GM19328 (cell line): ENCODE data around the gene CALHM5.

Source experiments
- ATAC-seq: cut with Tn5 transposase; IDR thresholded peaks from one replicate; pipeline ENCODE4 v1.9.1; 2021; ENCODE audit warnings: mild to moderate bottlenecking, moderate library complexity; ENCODE audit not compliant: unreplicated experiment

CALHM5 gene

GRCh38 chr6:116545651-116546050 is 34.2 kb downstream of the CALHM5 start, which contains the start of gene TRAPPC3L:
TRAPPC3L (minus strand) TSS chr6:116545684; CDS start chr6:116545514, 170 bp downstream.
- no peak for ATAC-seq

DNA sequence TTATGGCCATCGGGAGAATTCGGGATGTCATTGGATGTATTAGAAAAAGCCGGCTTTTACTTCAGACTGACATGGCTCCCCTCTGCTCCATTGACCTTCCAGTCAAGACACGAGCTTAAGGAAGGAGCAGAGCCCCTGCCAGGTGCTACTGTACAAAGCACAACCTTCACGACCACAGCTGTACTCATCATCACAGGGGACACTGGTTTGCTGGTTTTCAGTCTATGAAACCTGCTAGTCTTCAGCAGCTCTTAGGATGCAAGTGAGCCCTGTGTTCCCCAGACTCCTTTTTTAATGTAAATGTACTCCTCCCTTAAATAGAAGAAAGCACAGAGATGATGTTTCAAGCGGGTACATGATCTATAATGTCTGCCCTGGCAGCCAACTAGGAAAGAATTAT is 35.9 kb downstream of the CALHM5 start:
- ATAC-seq: no peak

DNA sequence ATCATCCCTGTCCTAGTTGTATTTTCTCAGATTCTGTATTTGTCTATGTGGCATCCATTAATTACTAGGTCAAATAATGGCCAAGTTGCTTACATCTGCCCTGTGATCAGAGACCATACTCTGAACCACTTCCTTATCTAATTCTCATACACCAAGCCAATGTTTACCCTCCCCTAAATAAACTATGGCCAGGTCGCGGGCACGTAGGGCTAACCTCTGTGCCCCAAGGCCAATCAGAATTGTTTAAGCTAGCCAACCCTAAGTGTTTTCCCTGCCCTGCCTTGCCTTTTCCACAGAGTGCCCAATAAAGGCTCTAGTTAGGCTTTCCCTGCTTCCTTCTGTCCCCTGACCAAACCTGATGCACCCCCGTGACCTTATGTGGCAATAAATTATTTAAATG is 39.4 kb downstream of the CALHM5 start:
- ATAC-seq: no peak

- ATAC-seq: no peak
Measured at GRCh38 chr6:116553451-116553850, 42.0 kb downstream of the CALHM5 start, which contains the start of gene CALHM4. CALHM4 (plus strand) TSS chr6:116553751; CDS start chr6:116553794, 43 bp downstream.

DNA sequence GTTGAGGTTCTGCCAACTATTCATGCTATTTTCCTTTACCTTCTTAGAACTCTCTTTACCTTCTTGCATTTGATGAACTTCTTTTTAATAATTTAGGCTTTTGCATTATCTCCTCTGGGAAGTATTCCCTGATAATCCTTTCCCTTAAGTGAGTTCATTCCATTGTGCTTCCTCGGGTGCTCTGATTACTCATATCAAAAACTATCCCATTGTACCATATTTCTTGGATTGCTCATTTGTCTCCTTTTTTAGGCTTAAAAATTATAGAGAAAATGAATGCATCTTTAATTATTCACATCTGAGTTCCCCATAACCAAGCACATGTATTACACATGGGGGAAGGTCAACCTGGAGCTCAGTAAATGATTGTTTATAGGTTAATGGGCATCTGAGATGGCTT is 44.6 kb downstream of the CALHM5 start:
- ATAC-seq: no peak

GRCh38 chr6:116556814-116557415 is 45.5 kb downstream of the CALHM5 start:
- ATAC-seq: no peak

- ATAC-seq: no peak
Measured at GRCh38 chr6:116557893-116558292, 46.5 kb downstream of the CALHM5 start.

- ATAC-seq: no peak
Measured at GRCh38 chr6:116560130-116560529, 48.7 kb downstream of the CALHM5 start.

DNA sequence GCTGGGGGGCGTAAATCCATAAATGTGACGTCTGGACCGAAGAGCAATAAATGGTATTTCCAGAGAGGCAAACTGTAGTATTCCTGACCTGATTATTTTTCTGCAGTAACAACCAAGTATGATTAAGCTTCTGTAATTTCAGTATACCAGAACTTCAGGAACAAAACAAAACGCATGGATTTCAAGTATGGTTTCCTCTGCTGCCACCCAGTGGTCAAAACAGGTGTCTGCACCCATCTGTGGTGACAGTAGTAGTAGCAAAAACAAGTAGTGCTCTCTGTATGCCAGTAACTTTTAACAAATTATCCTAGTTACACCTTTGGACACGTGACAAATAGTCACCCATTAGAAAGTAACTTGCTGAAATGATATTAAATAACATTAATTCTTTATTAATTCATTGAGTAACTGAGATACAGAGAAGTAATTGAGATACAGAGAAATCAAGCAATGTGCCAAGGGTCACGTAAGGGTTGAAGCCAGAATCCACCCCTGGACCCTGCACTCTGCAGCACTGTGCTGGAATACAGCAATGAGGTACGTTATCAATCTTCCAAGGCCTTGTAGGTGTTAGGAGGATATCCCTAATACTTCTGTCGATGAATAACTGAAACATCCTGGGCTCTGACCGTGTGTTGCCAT is 50.1 kb downstream of the CALHM5 start:
- peak; percentile 47 for ATAC-seq

DNA sequence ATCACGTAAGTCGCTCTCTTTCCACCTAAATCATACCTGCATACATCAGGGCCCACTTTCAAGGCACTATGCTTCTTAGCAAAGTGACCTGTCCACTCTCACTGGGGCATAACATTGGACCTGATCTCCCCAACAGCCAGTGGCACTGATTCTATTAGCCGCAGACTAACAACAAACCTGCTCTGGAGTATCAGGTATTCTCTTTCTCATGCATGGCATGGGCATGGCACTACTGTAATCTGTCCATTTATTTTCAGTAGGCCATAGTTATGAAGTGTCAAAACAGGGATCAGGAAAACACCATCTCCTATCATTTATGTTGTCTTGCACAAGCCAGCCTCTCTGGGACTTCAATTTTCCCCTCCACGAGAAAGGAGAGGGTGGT is 50.6 kb downstream of the CALHM5 start:
- no peak for ATAC-seq

DNA sequence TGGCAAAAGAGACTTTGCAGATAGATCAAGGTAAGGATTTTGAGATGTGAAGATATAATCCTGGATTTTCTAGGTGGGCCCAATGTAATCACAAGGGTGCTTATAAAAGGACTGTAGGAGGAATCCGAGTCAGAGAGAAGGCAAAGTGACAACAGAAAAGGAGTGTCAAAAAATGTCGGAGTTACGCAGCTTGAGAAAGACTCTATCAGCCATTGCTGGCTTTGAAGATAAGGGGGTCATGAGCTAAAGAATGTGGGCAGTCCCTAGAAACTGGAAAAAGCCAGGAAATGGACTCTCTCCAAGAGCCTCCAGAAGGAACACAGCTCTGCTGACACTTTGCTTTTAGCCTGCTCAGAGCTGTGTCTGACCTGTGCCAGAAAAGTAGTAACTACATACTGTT is 51.2 kb downstream of the CALHM5 start:
- no peak for ATAC-seq

GRCh38 chr6:116563830-116564229 is 52.4 kb downstream of the CALHM5 start:
- no peak for ATAC-seq

DNA sequence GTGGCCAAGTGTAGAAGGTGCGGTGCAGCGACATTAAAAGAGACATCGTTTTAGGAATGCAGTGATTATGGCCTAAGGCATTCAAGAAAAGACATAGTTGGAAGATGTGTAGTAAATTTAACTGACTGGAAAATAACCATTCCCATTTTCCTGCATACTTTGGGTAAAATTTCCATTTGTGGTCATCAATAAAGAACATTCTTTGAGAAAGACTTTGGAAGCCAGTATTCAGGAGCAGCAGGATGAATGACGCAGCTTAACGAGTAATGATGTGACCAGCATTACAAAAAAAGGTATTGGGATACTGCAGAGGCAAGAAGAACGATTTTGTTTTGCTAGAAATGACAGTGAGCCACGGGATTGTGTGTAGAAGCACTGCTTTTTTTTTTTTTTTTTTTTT is 52.9 kb downstream of the CALHM5 start:
- no peak for ATAC-seq

- no peak for ATAC-seq
Measured at GRCh38 chr6:116564921-116565872, 53.8 kb downstream of the CALHM5 start.

DNA sequence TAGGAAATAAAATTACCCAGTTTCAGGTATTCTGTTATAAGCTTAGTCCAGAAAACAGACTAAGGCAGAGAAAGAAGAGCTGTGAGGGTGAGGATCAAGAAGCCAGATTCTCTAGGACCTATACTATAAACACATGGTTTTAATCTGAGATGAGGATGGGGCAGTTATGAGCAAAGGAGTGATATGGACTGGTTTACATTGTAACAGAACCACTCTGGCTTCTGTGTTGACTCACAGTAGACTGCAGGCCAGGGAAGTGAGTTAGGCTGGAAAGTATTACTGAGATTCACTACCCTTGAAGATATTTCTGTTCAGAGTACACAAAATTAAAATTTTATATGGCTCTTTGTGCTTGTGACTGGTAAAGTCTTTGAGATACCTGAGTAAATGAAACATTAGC is 56.7 kb downstream of the CALHM5 start:
- ATAC-seq: no peak

DNA sequence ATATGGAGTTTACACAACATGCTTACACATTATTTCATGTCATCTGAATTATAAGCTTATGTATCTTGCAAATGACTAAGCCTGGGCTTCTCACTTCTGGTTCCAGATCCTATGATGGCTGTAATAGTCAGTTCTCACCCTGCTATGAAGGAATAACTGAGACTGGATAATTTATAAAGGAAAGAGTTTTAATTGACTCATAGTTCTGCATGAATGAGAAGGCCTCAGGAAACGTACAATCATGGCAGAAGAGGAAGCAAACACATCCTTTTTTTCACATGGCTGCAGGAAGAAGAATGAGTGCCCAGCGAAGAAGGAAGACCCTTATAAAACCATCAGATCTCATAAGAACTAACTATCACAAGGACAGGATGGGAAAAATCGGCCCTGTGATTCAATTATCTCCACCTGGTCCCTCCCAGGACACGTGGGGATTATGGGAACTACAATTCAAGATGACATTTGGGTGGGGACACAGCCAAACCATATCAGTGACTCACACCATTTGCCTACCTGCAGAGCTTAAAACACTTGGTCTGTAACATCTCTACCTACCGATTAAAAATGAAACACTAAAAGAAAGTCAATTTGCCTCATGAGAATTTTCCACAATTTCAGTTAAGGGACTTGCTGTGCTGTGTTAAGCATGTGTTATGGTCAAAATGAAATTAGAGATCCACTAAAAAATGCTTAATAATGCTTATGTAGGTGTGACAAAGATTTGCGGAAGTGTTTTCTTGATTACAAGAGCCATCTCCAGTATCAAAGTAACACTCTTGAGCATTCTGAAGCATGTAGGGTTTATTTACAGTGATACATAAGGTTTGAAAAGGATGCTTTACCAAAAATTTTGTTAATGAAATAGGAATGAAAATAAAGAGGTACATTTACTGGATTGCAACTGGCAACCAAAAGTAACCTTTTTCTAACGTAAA is 57.6 kb downstream of the CALHM5 start:
- ATAC-seq: no peak

- peak; percentile 89 for ATAC-seq
Measured at GRCh38 chr6:116570856-116571682, 59.6 kb downstream of the CALHM5 start, which contains the start of gene RWDD1. RWDD1 (plus strand) TSS chr6:116571504; CDS start chr6:116571583, 79 bp downstream.

- ATAC-seq: no peak
Measured at GRCh38 chr6:116571683-116572000, 60.2 kb downstream of the CALHM5 start.

DNA sequence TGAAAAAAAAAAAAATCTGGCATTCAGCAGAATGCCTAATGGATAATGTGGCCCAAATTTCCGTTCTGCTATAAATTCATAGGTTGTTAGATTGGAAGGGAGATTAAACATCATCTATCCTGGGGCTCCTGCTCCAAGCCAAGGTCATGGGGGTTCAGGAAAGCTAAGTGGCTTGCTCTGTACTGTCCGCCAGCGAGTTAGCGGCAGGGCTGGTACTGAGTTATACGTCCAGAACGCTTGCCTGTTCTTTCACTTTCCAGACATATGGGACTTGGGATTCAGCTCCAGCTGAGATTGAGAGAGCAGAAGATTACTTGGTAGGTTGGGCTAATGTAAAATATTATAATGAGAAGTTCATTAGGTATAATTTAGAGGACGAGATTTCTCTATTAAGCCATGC is 60.7 kb downstream of the CALHM5 start:
- no peak for ATAC-seq
